Ovary (tissue), 9 donors: ENCODE measurements around the gene TNS3. TPM values are rescaled to one million over a fixed set of nuclear protein-coding genes. Genes with fewer than 3 reads are reported as not detected.
A peak's percentile ranks its signal among the peaks of the same experiment; 100 is the strongest.

Experiments used
- DNase-seq, 5 donors: peaks; one replicate each; pipeline ENCODE4 v3.0.0-alpha.2; 2019 to 2020
- H3K27ac ChIP-seq, 2 donors: fragments of 200-600 bp; one replicate each; pipeline versions ENCODE4 v1.5.1 to v1.8.0; 2019 to 2022
- H3K27me3 ChIP-seq: fragments of 200-600 bp; one replicate; pipeline ENCODE4 v1.8.0; 2022
- H3K36me3 ChIP-seq: fragments of 200-600 bp; sonication (generic); one replicate; pipeline ENCODE4 v1.5.1; 2019
- H3K4me1 ChIP-seq: one replicate; pipeline ENCODE4 v1.8.1; 2013; ENCODE audit warnings: mild to moderate bottlenecking, moderate library complexity; ENCODE audit not compliant: insufficient read depth
- H3K4me3 ChIP-seq: fragments of 200-600 bp; sonication (generic); one replicate; pipeline ENCODE4 v1.5.1; 2017
- H3K9me3 ChIP-seq, 2 donors: fragments of 200-600 bp in 1 of 2; sonication (generic) in 1 of 2; one replicate each; pipeline versions ENCODE4 v1.5.1 to v1.8.1; 2013 to 2019; ENCODE audit warnings: mild to moderate bottlenecking in 1 of 2, moderate library complexity in 1 of 2
- CTCF ChIP-seq, 3 donors: fragments of 450-650 bp in 2 of 3; fragments of 200-600 bp in 1 of 3; IDR thresholded peaks; one replicate each; pipeline versions ENCODE4 v1.5.1 to v1.8.0; 2016 to 2022; ENCODE audit warnings: antibody characterized with exemption in 3 of 3, mild to moderate bottlenecking in 1 of 3
- EP300 ChIP-seq: sonication (generic); formaldehyde crosslinking; IDR thresholded peaks from one replicate; pipeline ENCODE4 v1.6.1; 2017; ENCODE audit warnings: antibody characterized with exemption
- POLR2A ChIP-seq: fragments of 450-650 bp; IDR thresholded peaks from one replicate; pipeline ENCODE4 v1.6.1; 2017; ENCODE audit warnings: antibody characterized with exemption, mild to moderate bottlenecking, moderate library complexity
- WGBS, 3 donors: extraction: QIAGEN DNeasy Blood & Tissue Kit in 1 of 3; methylation state at CpG; one replicate each; pipeline versions ENCODE4 v1.1.5 to v1.1.7; 2013 to 2017; 5-methylcytosine and 5-hydroxymethylcytosine counted together
- intact Hi-C, 4 donors: fragments of 100-400 bp; cut with DNase I; formaldehyde crosslinking; loops; one replicate each; pipeline versions ENCODE4 v1.11.0 to v1.15.1; 2022 to 2023
- polyA plus RNA-seq, 2 donors: library from polyadenylated mRNA; stranded (reverse); fragments of 200-250 nt in 1 of 2; fragments of 350-450 nt in 1 of 2; fragmentation: Illumina TruSeq in 1 of 2; extraction: RNeasy Lipid Tissue Mini Kit (QIAGEN cat#74804) in 1 of 2; gene quantifications; one replicate each; pipeline ENCODE4 v1.2.3, GENCODE V29; 2013 to 2014
- total RNA-seq, 7 donors: library from RNA; depleted of rRNA in 2 of 7; stranded (reverse); fragments of >200 nt in 2 of 7; fragmentation: NEBNext Ultra II Directional in 3 of 7; extraction: Animal tissue kit (Norgen Biotek cat#: 25700) in 3 of 7; gene quantifications; one replicate each; pipeline versions ENCODE4 v1.1.0 to v1.2.4, GENCODE V29; 2016 to 2023
- donor health status: DM: no; HTN: no; CAD: no; lungs with moderate emphysema.
- donor health status: DM: no; HTN: no; CAD: no.
- donor health status: Bipolar disorder and iron deficiency.
- donor health status: DM: yes; HTN: yes; CAD: no.
- donor health status: DM: no; HTN: no; CAD: no.
- donor health status: DM: yes; HTN: yes; CAD: no.

Gene TNS3
- total and polyA plus RNA-seq, 9 donors: 36.6 to 137 (median 91.3) TPM

GRCh38 chr7:47625861-47626715, 44.2 kb upstream of the TNS3 start:
- H3K27me3 ChIP-seq: no peaks in the 10 kb centered on the region
- H3K4me1 ChIP-seq: peaks cover 15% of the 10 kb centered on the region
- no peaks in the 10 kb centered on the region for H3K9me3 ChIP-seq
- 94 to 95% (median 95%) methylated on average over 10 of the region's 10 CpGs for WGBS, 3 donors
- H3K4me3 ChIP-seq: no peak overlapping the region
- H3K27ac ChIP-seq: no peak overlapping the region
- H3K36me3 ChIP-seq: no peaks in the 10 kb centered on the region
- TF ChIP-seq EP300 (no peak), CTCF (IDR thresholded peaks at IDR 0.05) (no peak), POLR2A (no peak)
- DNase-seq: no peak
- intact Hi-C loops: loop anchor here in 1 of 4 donors (10.0 kb wide), 1 partner anchor 189 kb away; no protein-coding TSS in a partner anchor

GRCh38 chr7:47624689-47625088, 42.8 kb upstream of the TNS3 start:
- Histone ChIP-seq H3K4me3 (no peak overlapping the region), H3K27ac (no peak overlapping the region), H3K27me3 (no peaks in the 10 kb centered on the region), H3K9me3 (no peaks in the 10 kb centered on the region), H3K4me1 (peaks cover 15% of the 10 kb centered on the region), H3K36me3 (no peaks in the 10 kb centered on the region)
- no peak for DNase-seq
- intact Hi-C loops: loop anchor here in 1 of 4 donors (10.0 kb wide), 1 partner anchor 190 kb away; no protein-coding TSS in a partner anchor
- TF ChIP-seq POLR2A: no peak
- no peak for TF ChIP-seq CTCF (IDR thresholded peaks at IDR 0.05)
- no peak for TF ChIP-seq EP300

- Histone ChIP-seq H3K9me3 (no peaks in the 10 kb centered on the region), H3K27ac (peak overlapping the region; percentile 49 to 69), H3K4me3 (no peak overlapping the region), H3K27me3 (no peaks in the 10 kb centered on the region), H3K4me1 (peaks cover 15% of the 10 kb centered on the region), H3K36me3 (no peaks in the 10 kb centered on the region)
- TF ChIP-seq POLR2A: no peak
- TF ChIP-seq CTCF (IDR thresholded peaks at IDR 0.05): no peak
- TF ChIP-seq EP300: no peak
- intact Hi-C loops: loop anchor here in 1 of 4 donors (10.0 kb wide), 1 partner anchor 192 kb away; no protein-coding TSS in a partner anchor
- DNase-seq: peak; percentile 43 to 61 (median 58)
- WGBS, 3 donors: 2 to 15% (median 9%) methylated on average over 11 of the region's 11 CpGs
Measured at GRCh38 chr7:47622946-47623640, 41.2 kb upstream of the TNS3 start.

GRCh38 chr7:47622586-47622945, 40.7 kb upstream of the TNS3 start:
- peaks cover 15% of the 10 kb centered on the region for H3K4me1 ChIP-seq
- no peak for DNase-seq
- H3K36me3 ChIP-seq: no peaks in the 10 kb centered on the region
- no peaks in the 10 kb centered on the region for H3K9me3 ChIP-seq
- H3K27ac ChIP-seq: peak overlapping the region; percentile 49 to 69
- intact Hi-C loops: loop anchor here in 1 of 4 donors (10.0 kb wide), 1 partner anchor 192 kb away; no protein-coding TSS in a partner anchor
- TF ChIP-seq POLR2A (no peak), EP300 (no peak)
- no peaks in the 10 kb centered on the region for H3K27me3 ChIP-seq
- no peak overlapping the region for H3K4me3 ChIP-seq
